GM21367 (cell line): Measurements from ENCODE around the gene NEURL1B.

Source experiments
- ATAC-seq: cut with Tn5 transposase; IDR thresholded peaks from one replicate; pipeline ENCODE4 v1.9.1; 2021; ENCODE audit not compliant: unreplicated experiment

NEURL1B gene

DNA sequence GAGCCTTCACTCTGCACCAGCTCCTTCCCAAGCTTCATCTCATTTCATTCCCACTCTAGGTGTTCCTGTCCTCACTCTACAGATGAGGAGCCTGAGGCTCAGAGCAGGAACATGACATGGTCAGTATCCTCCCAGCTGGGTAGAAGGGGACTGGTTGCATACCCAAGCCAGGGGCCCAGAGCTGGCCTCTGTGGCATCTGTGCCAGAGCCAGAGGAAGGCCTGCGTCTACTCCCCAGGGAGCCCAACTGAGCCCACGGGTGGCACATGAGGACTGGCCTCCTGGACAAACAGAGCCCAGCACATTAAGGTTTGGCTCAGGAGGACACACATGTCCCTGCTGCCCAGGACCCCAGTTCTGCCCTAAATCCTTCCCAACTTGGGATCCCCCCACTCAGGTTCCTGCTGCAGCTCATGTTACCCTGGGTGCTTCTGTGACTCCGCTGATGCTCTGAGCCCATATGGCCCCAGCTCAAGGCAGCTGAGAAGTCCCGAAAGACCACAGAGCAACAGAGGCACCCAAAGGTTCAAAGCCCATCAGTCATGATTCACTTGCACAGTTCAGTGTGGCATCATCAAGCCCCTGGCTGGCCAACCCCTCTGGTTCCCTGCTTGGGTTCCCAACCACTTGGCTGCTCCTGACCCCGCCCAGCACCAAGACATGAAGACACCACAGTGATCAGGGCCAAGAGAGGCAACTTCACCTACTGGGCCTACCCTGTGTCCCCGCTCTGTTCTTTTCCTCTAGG, 8.5 kb upstream of the NEURL1B start:
- ATAC-seq: no peak

DNA sequence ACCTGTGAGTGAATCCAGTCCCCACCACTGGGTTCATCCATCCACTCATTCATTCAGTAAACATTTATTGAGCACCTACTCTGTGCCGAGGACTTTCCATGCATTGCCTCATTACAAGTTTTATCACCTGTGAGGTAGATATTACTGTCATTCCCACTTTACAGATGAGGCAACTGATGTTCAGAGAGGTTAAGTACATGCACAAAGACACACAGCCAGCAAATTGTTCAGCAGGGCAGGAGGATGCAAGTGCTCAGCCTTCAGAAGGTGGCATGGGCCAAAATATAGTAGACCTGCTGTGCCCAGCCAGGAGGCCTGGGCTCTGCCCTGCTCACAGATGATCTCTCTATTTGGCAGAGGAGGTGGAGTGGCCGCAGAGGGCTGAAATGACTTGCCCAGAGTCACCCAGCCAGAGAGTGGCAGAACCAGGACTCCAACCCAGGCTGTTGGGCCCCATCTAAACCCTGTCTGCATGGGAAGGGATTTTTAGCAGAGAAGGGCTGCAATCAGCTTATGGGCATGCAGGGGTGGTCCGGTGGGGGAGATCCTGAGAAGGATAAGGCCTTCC, 7.6 kb upstream of the NEURL1B start:
- no peak for ATAC-seq

DNA sequence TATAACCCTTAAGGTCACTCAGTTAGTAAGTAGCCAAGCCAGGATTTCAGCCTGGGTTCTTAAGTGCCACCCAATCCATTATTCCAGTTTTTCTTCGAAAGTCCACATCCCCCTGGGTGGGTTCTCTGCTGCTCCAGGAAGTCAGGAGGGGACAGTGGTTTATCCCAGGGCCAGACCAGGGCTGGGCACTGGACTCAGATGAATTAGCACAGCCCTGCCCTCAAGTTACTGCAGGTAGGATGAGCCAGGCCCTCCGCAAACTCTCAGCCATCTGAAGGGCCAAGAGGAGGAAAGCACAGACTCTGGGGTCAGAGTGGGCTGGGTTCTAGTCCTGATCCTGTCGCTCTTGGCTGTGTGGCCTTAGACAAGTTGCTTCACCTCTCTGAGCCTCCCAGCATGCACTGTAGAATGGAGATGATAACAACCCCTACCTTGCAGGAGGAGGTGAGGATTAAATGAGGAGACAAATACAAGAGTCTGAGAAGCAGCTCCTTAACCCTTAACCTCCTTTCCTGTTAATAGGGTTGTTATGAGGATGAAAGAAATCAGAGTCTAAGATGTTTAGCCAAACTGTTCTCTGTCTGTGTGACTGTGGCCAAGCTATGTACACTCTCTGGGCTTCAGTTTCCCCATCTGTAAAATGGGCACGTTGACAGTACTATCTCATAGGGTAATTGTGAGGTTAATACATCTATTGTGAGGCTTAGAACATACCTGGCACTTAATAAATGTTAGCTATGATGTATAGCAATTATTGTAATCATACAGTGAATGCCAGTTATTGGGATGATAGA, 6.8 kb upstream of the NEURL1B start:
- no peak for ATAC-seq

- no peak for ATAC-seq
These were observed 6.0 kb upstream of the NEURL1B start for GRCh38 chr5:172635038-172635437.

GRCh38 chr5:172636279-172637050, 4.6 kb upstream of the NEURL1B start:
- no peak for ATAC-seq

DNA sequence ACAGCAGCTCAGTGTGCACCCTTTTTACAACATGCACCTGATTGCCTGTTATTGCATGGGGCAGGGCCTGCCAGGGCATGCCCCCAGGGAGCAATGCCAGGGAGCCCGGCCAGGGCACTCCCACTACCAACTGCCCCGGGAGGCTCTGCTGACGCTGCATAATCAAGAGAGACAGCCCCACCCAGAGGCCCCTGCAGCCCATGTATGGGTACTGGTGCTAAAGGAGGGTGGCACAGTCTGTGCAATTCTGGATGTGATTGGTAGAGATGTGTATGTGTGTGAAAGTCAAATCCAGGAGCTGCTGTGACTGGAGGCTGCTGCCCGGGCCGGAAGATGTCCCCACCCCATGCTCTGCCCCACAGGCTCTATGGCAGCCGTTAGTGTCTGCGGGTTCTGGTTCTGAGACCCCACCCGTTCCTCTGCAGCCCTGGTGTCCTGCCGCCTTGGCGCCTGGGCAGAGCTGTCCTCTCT, 3.9 kb upstream of the NEURL1B start:
- no peak for ATAC-seq

DNA sequence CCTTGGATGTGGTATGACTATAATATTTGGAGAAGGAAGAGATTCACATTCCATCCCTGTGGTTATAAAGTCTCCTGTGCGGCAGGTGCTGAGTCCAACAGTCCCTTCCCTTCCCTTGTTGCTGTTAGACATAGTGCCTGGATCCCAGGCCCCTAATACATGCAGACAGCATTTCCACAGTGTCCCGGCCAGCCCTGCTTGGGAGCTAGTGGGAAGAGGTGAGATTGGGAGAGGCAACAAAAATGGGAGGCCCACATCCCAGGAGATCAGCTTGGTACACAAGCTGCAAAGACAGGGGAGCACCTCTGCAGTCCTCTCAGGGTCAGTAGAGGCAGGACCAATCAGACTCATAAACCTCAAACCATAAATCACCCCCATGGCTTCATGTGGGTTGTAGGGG, 3.3 kb upstream of the NEURL1B start:
- no peak for ATAC-seq

DNA sequence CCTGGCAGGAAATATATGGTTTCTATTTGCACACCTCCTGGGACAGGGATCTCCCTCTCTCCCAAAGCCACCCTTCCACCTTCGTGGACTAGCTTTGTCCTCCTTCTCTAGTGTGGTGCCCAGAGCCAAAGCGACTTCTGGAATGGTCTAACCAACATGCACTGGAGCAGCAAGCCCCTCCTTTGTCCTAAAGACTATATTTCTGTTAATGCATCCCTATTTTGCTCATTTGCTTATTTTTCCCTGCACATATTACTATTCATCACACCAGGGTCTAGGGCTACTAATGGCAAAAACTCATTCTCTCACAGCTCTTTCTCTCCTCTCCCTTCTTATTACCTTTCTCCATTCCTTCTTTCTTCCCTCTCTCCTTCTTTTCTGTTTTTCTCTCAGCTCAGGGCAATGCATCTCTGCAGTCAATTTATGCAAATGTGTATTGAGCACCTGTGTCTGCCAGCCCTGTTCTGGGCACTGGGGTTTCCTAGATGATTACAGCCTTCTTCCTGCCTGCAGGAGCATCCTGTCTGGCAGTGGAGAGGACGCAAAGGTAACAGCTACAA, 2.8 kb upstream of the NEURL1B start:
- ATAC-seq: no peak

- ATAC-seq: no peak
These were observed 924 bp upstream of the NEURL1B start for GRCh38 chr5:172640139-172640538.

- no peak for ATAC-seq
These were observed 442 bp downstream of the NEURL1B start for GRCh38 chr5:172641359-172642050.

- ATAC-seq: no peak
These were observed 967 bp downstream of the NEURL1B start for GRCh38 chr5:172642051-172642409.

GRCh38 chr5:172642486-172642885, 1.4 kb downstream of the NEURL1B start:
- no peak for ATAC-seq

- no peak for ATAC-seq
These were observed 2.1 kb downstream of the NEURL1B start for GRCh38 chr5:172642926-172643871.

DNA sequence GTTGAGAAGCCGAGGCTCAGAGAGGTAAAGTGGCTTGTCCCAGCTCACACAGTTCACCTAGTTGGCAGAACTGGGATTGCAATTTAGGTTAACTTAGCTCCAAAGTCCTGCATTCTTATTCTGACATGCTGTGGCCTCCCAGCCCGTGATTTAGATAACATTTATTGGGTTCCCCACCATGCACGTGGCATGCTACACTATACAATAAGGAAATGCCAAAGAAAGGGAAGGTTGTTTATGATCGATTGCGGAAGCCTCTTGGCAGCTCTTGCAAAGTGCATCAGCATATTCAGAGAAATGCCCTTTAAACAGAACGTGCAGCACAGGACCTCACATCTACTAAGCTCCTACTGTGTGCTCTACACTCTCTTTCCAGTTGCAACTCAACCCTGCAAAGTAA, 3.2 kb downstream of the NEURL1B start:
- ATAC-seq: no peak

DNA sequence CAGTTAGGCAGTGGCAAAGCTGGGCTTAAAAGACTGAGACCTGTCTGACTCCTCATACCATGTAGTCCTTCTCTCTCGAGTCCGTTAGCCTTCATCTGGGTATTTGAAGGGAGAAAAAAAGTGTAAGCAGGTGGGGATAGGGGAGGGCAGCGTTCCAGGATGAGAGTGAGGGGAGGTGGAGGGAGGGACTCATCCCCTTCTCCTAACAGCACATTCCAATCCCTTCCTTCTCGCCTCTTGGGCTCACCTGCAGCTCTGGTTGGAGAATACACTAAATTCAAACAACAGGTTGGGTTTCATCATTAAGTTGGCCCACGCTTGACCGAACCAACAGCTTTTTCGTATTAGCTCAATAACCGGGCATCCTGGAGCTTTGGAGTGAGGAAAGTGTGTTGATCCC, 3.6 kb downstream of the NEURL1B start:
- ATAC-seq: no peak

DNA sequence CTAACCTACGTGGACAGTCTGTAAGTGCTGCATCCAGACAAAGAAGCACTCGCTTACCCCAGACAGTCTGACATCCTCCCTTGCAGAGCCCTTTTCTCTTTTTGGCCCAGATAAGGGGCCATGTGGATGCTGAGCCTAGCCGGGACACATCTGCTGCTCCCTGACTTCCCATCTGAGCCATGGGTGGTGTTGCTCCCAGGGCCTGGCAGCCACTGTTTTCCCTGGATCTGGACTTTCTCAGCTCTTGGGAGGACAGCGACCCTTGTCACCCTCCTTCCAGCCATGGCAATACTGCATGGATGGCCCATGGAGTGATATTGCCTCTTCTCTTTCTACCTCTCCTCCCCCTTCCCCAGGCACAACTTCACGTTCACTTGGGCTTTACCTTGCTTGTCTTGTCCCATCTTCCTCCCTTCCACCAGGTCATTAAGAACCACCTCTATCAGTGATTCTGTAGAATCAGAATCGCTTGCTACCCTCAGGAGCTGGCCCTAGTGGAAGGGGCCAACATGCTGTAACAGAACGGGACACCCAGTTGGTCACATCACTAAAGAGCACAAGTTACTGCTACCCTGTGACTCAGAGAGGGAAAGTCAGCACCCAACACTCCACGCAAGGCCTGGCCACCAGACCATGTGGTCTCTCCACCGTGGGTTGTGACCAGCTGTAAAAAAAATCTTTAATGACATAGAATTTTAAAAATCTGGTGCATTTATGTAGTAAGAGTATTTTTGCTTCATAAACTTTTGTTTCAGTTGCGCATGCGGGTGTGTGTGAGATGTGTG, 4.4 kb downstream of the NEURL1B start:
- ATAC-seq: no peak

- no peak for ATAC-seq
These were observed 5.7 kb downstream of the NEURL1B start for GRCh38 chr5:172646716-172647285.

GRCh38 chr5:172647352-172648012, 6.4 kb downstream of the NEURL1B start:
- ATAC-seq: no peak
